RWPE2 (cell line): ENCODE measurements around the gene FSD1.
"Not testable (repeated sequence)": the region's sequence is repeated elsewhere in the genome, so short reads cannot be mapped to it uniquely, and the experiment has no call there.

Source experiments
- ATAC-seq: fragments of 200-7000 bp; cut with Tn5 transposase; 3 replicates; pipeline ENCODE4 v1.9.1; 2021; ENCODE audit warnings: low read depth
- DNase-seq: peaks from one replicate; pipeline ENCODE4 v3.0.0-alpha.2; 2020; ENCODE audit warnings: low spot score
- H3K27ac ChIP-seq: fragments of 450-650 bp; 2 replicates; pipeline ENCODE4 v1.5.1; 2017; ENCODE audit warnings: mild to moderate bottlenecking; ENCODE audit not compliant: poor library complexity, severe bottlenecking
- H3K27me3 ChIP-seq: fragments of 250-450 bp; sonication (Bioruptor Pico); 2 replicates; pipeline ENCODE4 v1.5.1; 2021; ENCODE audit warnings: mild to moderate bottlenecking, moderate library complexity; ENCODE audit not compliant: insufficient read depth, poor library complexity, severe bottlenecking
- H3K36me3 ChIP-seq: fragments of 250-450 bp; sonication (Bioruptor Pico); 2 replicates; pipeline ENCODE4 v1.5.1; 2020; ENCODE audit warnings: low read depth, mild to moderate bottlenecking, moderate library complexity
- H3K4me1 ChIP-seq: fragments of 250-450 bp; sonication (Bioruptor Pico); 2 replicates; pipeline ENCODE4 v1.5.1; 2021; ENCODE audit warnings: mild to moderate bottlenecking, moderate library complexity; ENCODE audit not compliant: insufficient read depth, poor library complexity, severe bottlenecking
- H3K4me3 ChIP-seq: fragments of 250-450 bp; sonication (Bioruptor Pico); 2 replicates; pipeline ENCODE4 v1.5.1; 2021; ENCODE audit warnings: mild to moderate bottlenecking, moderate library complexity; ENCODE audit not compliant: severe bottlenecking
- H3K9me3 ChIP-seq: fragments of 250-450 bp; sonication (Bioruptor Pico); 2 replicates; pipeline ENCODE4 v1.5.1; 2021; ENCODE audit warnings: mild to moderate bottlenecking, moderate library complexity; ENCODE audit not compliant: severe bottlenecking
- TF ChIP-seq, protein P1 (sequence below): fragments of 450-650 bp; IDR thresholded peaks from one replicate; pipeline ENCODE4 v1.5.1; 2017; ENCODE audit warnings: mild to moderate bottlenecking, moderate library complexity; ENCODE audit not compliant: poor library complexity, severe bottlenecking

FSD1 gene

GRCh38 chr19:4268816-4269430 is 35.5 kb upstream of the FSD1 start:
- no peaks in the 10 kb centered on the region for H3K9me3 ChIP-seq
- DNase-seq (no peak), ATAC-seq (no peak)
- H3K27ac ChIP-seq: no peak overlapping the region
- no peak overlapping the region for H3K4me3 ChIP-seq
- H3K27me3 ChIP-seq: no peaks in the 10 kb centered on the region
- TF ChIP-seq, protein P1, sequence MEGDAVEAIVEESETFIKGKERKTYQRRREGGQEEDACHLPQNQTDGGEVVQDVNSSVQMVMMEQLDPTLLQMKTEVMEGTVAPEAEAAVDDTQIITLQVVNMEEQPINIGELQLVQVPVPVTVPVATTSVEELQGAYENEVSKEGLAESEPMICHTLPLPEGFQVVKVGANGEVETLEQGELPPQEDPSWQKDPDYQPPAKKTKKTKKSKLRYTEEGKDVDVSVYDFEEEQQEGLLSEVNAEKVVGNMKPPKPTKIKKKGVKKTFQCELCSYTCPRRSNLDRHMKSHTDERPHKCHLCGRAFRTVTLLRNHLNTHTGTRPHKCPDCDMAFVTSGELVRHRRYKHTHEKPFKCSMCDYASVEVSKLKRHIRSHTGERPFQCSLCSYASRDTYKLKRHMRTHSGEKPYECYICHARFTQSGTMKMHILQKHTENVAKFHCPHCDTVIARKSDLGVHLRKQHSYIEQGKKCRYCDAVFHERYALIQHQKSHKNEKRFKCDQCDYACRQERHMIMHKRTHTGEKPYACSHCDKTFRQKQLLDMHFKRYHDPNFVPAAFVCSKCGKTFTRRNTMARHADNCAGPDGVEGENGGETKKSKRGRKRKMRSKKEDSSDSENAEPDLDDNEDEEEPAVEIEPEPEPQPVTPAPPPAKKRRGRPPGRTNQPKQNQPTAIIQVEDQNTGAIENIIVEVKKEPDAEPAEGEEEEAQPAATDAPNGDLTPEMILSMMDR: no peak
- H3K36me3 ChIP-seq: peaks cover 24% of the 10 kb centered on the region
- no peaks in the 10 kb centered on the region for H3K4me1 ChIP-seq

GRCh38 chr19:4272894-4273293 is 31.5 kb upstream of the FSD1 start:
- H3K27ac ChIP-seq: no peak overlapping the region
- peaks cover 4% of the 10 kb centered on the region for H3K27me3 ChIP-seq
- TF ChIP-seq, protein P1: no peak
- DNase-seq (no peak), ATAC-seq (no peak)
- no peaks in the 10 kb centered on the region for H3K4me1 ChIP-seq
- peaks cover 10% of the 10 kb centered on the region for H3K36me3 ChIP-seq
- H3K9me3 ChIP-seq: no peaks in the 10 kb centered on the region
- H3K4me3 ChIP-seq: no peak overlapping the region

- not testable (repeated sequence) for H3K9me3 ChIP-seq, H3K4me3 ChIP-seq, ATAC-seq, DNase-seq, H3K27ac ChIP-seq, H3K36me3 ChIP-seq, H3K4me1 ChIP-seq
- peaks cover 12% of the 10 kb centered on the region for H3K27me3 ChIP-seq
Observed at GRCh38 chr19:4274321-4274686, 30.1 kb upstream of the FSD1 start.

- TF ChIP-seq, protein P1: no peak
- H3K27me3 ChIP-seq: peaks cover 29% of the 10 kb centered on the region
Observed at GRCh38 chr19:4277191-4277696, 27.2 kb upstream of the FSD1 start.

GRCh38 chr19:4278010-4278409 is 26.4 kb upstream of the FSD1 start:
- Histone ChIP-seq H3K9me3 (no peaks in the 10 kb centered on the region), H3K4me1 (no peaks in the 10 kb centered on the region), H3K36me3 (no peaks in the 10 kb centered on the region), H3K27ac (no peak overlapping the region), H3K27me3 (peaks cover 29% of the 10 kb centered on the region), H3K4me3 (no peak overlapping the region)
- ATAC-seq (no peak), DNase-seq (no peak)
- TF ChIP-seq, protein P1: no peak

More at GRCh38 chr19:4277191-4277696, 27.2 kb upstream of the FSD1 start:
- DNase-seq (no peak), ATAC-seq (no peak)
- H3K27ac ChIP-seq: no peak overlapping the region
- no peaks in the 10 kb centered on the region for H3K36me3 ChIP-seq
- no peak overlapping the region for H3K4me3 ChIP-seq
- H3K9me3 ChIP-seq: no peaks in the 10 kb centered on the region
- H3K4me1 ChIP-seq: no peaks in the 10 kb centered on the region
